Mucosa of gallbladder (tissue), 1 donor: Measurements from ENCODE around the gene DRD3. TPM values are rescaled to one million over a fixed set of nuclear protein-coding genes. Genes with fewer than 3 reads are reported as not detected.

Experiments
- total RNA-seq: library from RNA; stranded (reverse); gene quantifications from one replicate; pipeline ENCODE4 v1.2.1, GENCODE V29; 2021
- donor health status: DM: no; HTN: no; CAD: no.

The DRD3 gene
- total RNA-seq, 1 donor from 2014 or later = not detected

Other genes with a start within 250 kb of the DRD3 start
- 7.7 TPM for gene ZDHHC23, start 231.0 kb downstream of the DRD3 start, total RNA-seq
- gene CCDC191, start 122.5 kb downstream of the DRD3 start, total RNA-seq = 7.2 TPM
- gene QTRT2, start 122.3 kb downstream of the DRD3 start, total RNA-seq = 16.4 TPM
- gene ZNF80, start 58.5 kb upstream of the DRD3 start, total RNA-seq = 0.17 TPM
- gene TIGIT, start 115.0 kb upstream of the DRD3 start, total RNA-seq = 0.40 TPM